ENCODE data around the gene WDFY1. TPM values are rescaled to one million over a fixed set of nuclear protein-coding genes. Genes with fewer than 3 reads are reported as not detected.

The WDFY1 gene
- total RNA-seq, 1 donor from 2014 or later = 92.7 TPM

- DNase-seq (ENCODE audit: low read depth) (no peak), FAIRE-seq (no peak)
- no peak overlapping the region for H3K4me3 ChIP-seq (ENCODE audit: low read depth, low read length)
- no peaks in the 10 kb centered on the region for H3K27me3 ChIP-seq (ENCODE audit: control insufficient read depth, insufficient read depth, low read length)
- TF ChIP-seq CTCF (IDR thresholded peaks at IDR 0.05; ENCODE audit: insufficient read depth, low read length, severe bottlenecking) = no peak
- peaks cover 7% of the 10 kb centered on the region for H3K36me3 ChIP-seq (ENCODE audit: control insufficient read depth, insufficient read depth, low read length)
These were observed 33.3 kb upstream of the WDFY1 start for GRCh38 chr2:223978451-223978850.

- TF ChIP-seq CTCF (IDR thresholded peaks at IDR 0.05; ENCODE audit: insufficient read depth, low read length, severe bottlenecking) = no peak
- H3K4me3 ChIP-seq (ENCODE audit: low read depth, low read length) = no peak overlapping the region
- peaks cover 7% of the 10 kb centered on the region for H3K36me3 ChIP-seq (ENCODE audit: control insufficient read depth, insufficient read depth, low read length)
- H3K27me3 ChIP-seq (ENCODE audit: control insufficient read depth, insufficient read depth, low read length) = no peaks in the 10 kb centered on the region
- DNase-seq (ENCODE audit: low read depth) = peak; percentile 41
- FAIRE-seq = no peak
These were observed 31.6 kb upstream of the WDFY1 start for GRCh38 chr2:223976635-223977226.

GRCh38 chr2:223973606-223974005 lies 28.5 kb upstream of the WDFY1 start:
- Histone ChIP-seq H3K27me3 (ENCODE audit: control insufficient read depth, insufficient read depth, low read length) (no peaks in the 10 kb centered on the region), H3K4me3 (ENCODE audit: low read depth, low read length) (no peak overlapping the region), H3K36me3 (ENCODE audit: control insufficient read depth, insufficient read depth, low read length) (peaks cover 2% of the 10 kb centered on the region)
- FAIRE-seq (no peak), DNase-seq (ENCODE audit: low read depth) (no peak)
- TF ChIP-seq CTCF (IDR thresholded peaks at IDR 0.05; ENCODE audit: insufficient read depth, low read length, severe bottlenecking) = no peak

- no peak for DNase-seq (ENCODE audit: low read depth)
- Histone ChIP-seq H3K36me3 (ENCODE audit: control insufficient read depth, insufficient read depth, low read length) (peaks cover 2% of the 10 kb centered on the region), H3K27me3 (ENCODE audit: control insufficient read depth, insufficient read depth, low read length) (no peaks in the 10 kb centered on the region), H3K4me3 (ENCODE audit: low read depth, low read length) (no peak overlapping the region)
- FAIRE-seq = no peak
- no peak for TF ChIP-seq CTCF (IDR thresholded peaks at IDR 0.05; ENCODE audit: insufficient read depth, low read length, severe bottlenecking)
These were observed 27.5 kb upstream of the WDFY1 start for GRCh38 chr2:223972656-223973102.

GRCh38 chr2:223971731-223972130 lies 26.6 kb upstream of the WDFY1 start:
- FAIRE-seq = no peak

More at GRCh38 chr2:223971731-223972130, 26.6 kb upstream of the WDFY1 start:
- no peak for TF ChIP-seq CTCF (IDR thresholded peaks at IDR 0.05; ENCODE audit: insufficient read depth, low read length, severe bottlenecking)
- no peaks in the 10 kb centered on the region for H3K36me3 ChIP-seq (ENCODE audit: control insufficient read depth, insufficient read depth, low read length)
- no peak overlapping the region for H3K4me3 ChIP-seq (ENCODE audit: low read depth, low read length)
- no peaks in the 10 kb centered on the region for H3K27me3 ChIP-seq (ENCODE audit: control insufficient read depth, insufficient read depth, low read length)
- DNase-seq (ENCODE audit: low read depth) = no peak

Data from bronchial epithelial cell (primary cell).